Measurements from ENCODE around the gene SDS.

DNA sequence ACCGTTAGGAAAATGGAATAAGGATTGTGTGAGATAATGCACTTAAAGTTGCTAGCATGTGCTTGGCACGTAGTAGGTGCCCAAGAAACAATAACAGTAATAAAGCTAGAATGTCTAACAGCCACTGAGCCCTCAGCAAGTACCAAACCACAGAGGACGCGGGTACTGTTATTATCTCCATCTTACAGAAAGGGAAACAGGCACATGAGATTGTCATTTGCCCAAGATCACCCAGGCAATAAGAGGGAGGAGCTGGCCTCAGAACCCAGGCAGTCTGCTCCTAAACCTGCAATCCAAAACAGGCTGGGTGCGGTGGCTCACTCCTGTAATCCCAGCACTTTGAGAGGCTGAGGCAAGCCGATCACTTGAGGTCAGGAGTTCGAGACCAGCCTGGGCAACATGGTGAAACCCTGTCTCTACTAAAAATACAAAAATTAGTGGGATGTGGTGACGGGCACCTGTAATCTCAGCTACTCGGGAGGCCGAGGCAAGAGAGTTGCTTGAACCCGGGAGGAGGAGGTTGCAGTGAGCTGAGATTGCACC is 5.1 kb upstream of the SDS start:
- no peak for TF ChIP-seq YEATS4 (CRISPR knock-in tag; IDR thresholded peaks at IDR 0.05; ENCODE audit: borderline replicate concordance)
- TF ChIP-seq, protein P1, sequence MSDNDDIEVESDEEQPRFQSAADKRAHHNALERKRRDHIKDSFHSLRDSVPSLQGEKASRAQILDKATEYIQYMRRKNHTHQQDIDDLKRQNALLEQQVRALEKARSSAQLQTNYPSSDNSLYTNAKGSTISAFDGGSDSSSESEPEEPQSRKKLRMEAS (IDR thresholded peaks at IDR 0.05), result no peak
- TF ChIP-seq ZNF274 (CRISPR knock-in tag; IDR thresholded peaks at IDR 0.05), result no peak
- no peak for TF ChIP-seq ZFP41 (CRISPR knock-in tag; IDR thresholded peaks at IDR 0.05; ENCODE audit: borderline replicate concordance)
- TF ChIP-seq, protein P2, sequence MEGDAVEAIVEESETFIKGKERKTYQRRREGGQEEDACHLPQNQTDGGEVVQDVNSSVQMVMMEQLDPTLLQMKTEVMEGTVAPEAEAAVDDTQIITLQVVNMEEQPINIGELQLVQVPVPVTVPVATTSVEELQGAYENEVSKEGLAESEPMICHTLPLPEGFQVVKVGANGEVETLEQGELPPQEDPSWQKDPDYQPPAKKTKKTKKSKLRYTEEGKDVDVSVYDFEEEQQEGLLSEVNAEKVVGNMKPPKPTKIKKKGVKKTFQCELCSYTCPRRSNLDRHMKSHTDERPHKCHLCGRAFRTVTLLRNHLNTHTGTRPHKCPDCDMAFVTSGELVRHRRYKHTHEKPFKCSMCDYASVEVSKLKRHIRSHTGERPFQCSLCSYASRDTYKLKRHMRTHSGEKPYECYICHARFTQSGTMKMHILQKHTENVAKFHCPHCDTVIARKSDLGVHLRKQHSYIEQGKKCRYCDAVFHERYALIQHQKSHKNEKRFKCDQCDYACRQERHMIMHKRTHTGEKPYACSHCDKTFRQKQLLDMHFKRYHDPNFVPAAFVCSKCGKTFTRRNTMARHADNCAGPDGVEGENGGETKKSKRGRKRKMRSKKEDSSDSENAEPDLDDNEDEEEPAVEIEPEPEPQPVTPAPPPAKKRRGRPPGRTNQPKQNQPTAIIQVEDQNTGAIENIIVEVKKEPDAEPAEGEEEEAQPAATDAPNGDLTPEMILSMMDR (CRISPR knock-in tag; IDR thresholded peaks at IDR 0.05), result no peak
- TF ChIP-seq SUZ12 (IDR thresholded peaks at IDR 0.05; ENCODE audit: low read depth, low read length), result no peak
- TF ChIP-seq ZNF124 (CRISPR knock-in tag; IDR thresholded peaks at IDR 0.05), result no peak
- TF ChIP-seq ZNF501 (CRISPR knock-in tag; IDR thresholded peaks at IDR 0.05), result no peak
- TF ChIP-seq PCBP1 (IDR thresholded peaks at IDR 0.05; ENCODE audit: borderline replicate concordance, low read depth, low read length), result no peak
- TF ChIP-seq, protein P3, sequence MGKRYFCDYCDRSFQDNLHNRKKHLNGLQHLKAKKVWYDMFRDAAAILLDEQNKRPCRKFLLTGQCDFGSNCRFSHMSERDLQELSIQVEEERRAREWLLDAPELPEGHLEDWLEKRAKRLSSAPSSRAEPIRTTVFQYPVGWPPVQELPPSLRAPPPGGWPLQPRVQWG (CRISPR knock-in tag; IDR thresholded peaks at IDR 0.05; ENCODE audit: borderline replicate concordance, low read depth), result no peak
- TF ChIP-seq TBP (CRISPR knock-in tag; IDR thresholded peaks at IDR 0.05), result no peak
- TF ChIP-seq ZNF441 (CRISPR knock-in tag; IDR thresholded peaks at IDR 0.05; ENCODE audit: borderline replicate concordance), result no peak
- no peak for TF ChIP-seq CHD4 (IDR thresholded peaks at IDR 0.05; ENCODE audit: borderline replicate concordance, low read length)
